T-helper 2 cell (primary cell): ENCODE data around the gene ZNF598.
"Not testable (repeated sequence)": the region's sequence is repeated elsewhere in the genome, so short reads cannot be mapped to it uniquely, and the experiment has no call there.

Source experiments
- DNase-seq, 5 experiments: peaks; one replicate each; pipeline versions ENCODE4 v3.0.0 to v3.0.0-alpha.2; 2012 to 2022

Gene ZNF598

GRCh38 chr16:1958143-1958491 lies 51.5 kb downstream of the ZNF598 start:
- DNase-seq, result not testable (repeated sequence)

GRCh38 chr16:1957434-1958142 lies 52.0 kb downstream of the ZNF598 start:
- DNase-seq, result not testable (repeated sequence)

GRCh38 chr16:1953734-1954133 lies 55.9 kb downstream of the ZNF598 start:
- no peak for DNase-seq

- DNase-seq, result no peak
These were observed 59.1 kb downstream of the ZNF598 start for GRCh38 chr16:1950559-1950958.

- no peak for DNase-seq
These were observed 59.6 kb downstream of the ZNF598 start for GRCh38 chr16:1950047-1950446.

- no peak for DNase-seq
These were observed 60.1 kb downstream of the ZNF598 start for GRCh38 chr16:1949507-1949906.
